HG02885 (cell line): ENCODE data around the gene MAPK4.
"Not testable (repeated sequence)": the region's sequence is repeated elsewhere in the genome, so short reads cannot be mapped to it uniquely, and the experiment has no call there.

ENCODE experiments used
- ATAC-seq: cut with Tn5 transposase; IDR thresholded peaks from one replicate; pipeline ENCODE4 v1.9.1; 2021; ENCODE audit warnings: mild to moderate bottlenecking; ENCODE audit not compliant: unreplicated experiment, poor library complexity

The MAPK4 gene

DNA sequence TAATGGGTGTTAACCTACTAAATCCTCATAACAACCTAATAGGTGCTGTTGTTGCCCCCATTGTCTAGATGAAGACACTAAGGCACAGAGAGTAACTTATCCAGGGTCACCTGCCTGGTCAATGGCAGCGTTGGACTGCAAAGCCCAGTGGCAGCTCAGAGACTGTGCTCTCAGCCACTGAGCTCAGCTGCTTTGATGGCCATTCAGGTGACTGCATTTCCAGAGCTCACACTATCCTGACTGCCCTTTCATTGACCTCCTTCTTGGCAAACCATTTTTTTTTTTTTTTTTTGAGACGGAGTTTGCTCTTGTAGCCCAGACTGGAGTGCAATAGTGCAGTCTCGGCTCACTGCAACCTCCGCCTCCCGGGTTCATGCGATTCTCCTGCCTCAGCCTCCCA is 115.2 kb downstream of the MAPK4 start:
- no peak for ATAC-seq

DNA sequence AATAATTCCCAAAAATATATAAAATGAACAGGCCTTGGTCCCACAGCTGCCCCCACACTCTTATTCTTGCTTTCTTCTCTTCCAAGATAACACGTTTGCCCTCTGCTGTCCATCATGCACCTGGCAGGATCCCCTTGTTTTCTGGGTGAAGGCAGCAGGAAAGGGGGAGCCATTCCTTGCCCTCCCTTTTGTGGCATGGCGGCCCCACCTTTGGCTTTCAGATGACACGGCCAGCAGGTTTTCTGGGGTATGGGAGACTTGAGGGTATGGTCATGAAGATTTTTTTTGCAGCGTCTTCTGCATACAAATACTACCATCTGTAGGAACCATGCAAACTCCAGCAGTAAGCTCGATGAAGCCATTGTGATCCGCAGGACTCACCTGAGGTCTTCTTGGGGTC is 118.8 kb downstream of the MAPK4 start:
- ATAC-seq = no peak

DNA sequence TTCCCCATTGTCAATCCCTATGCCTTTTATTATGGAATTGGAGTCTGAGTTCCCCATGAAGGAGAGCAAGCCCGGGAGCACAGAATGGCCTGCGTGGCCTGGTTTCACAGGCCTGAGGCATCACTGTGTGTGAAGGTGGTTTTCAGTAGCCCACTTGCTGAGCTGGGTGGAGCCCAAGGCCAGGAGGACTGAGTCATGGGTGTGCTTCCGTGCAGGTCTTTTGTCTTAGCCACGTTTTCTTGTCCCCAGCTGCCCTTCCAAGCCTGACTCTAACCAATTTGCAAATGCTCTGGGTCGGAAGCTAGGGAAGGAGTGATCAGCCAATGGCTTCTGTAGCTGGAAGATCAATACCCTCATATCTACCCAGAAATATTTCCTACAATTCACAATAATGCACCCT is 119.2 kb downstream of the MAPK4 start:
- ATAC-seq = no peak

DNA sequence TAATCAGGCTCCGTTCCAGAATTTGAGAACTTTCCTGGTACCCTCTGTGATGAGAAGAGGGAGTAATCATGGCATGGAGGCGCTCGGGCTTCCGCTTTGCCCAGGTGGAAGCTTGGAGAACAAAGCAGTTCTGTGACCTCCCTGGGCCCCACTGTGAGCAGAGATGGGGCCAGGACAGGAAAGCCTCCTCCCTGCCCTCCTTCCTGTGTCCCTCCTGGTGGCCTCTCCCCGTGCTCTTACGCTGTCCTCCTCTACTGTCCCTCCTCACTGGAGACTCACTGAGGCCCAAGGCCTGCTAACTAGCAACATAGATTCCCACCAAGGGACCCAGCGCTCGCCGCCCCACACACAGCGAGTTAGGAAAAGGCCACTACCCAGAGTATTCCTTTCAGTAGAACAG is 119.8 kb downstream of the MAPK4 start:
- ATAC-seq = no peak

DNA sequence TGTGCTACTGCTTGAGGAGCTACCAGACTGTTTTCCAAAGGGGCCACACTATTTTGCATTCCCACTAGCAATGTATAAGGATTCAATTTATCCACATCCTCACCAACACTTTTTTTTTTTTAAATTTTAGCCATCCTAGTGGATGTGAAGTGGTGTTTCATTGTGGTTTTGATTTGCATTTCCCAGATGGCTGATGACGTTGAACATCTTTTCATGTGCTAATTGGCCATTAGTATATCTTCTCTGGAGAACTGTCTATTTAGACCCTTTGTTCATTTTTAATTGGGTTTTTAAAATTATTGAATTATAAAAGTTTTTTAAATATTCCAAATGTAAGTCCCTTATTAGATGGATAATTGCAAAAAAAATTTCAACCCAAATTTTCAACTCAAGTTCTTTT is 121.1 kb downstream of the MAPK4 start:
- ATAC-seq = no peak

DNA sequence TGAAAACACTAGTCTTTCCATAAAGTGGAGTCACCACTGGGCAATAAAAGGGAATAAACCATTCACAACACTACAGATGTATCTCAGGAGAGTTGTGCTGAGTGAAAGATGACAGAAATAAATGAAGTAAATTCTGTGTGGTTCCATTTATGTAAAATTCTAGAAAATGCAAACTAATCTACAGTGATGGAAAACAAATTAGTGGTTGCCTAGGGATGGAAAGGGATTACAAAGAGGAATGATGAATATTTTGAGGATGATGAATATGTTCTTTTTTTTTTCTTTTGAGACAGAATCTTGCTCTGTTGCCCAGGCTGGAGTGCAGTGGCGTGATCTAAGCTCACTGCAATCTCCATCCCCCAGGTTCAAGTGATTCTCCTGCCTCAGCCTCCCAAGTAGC is 123.0 kb downstream of the MAPK4 start:
- no peak for ATAC-seq

DNA sequence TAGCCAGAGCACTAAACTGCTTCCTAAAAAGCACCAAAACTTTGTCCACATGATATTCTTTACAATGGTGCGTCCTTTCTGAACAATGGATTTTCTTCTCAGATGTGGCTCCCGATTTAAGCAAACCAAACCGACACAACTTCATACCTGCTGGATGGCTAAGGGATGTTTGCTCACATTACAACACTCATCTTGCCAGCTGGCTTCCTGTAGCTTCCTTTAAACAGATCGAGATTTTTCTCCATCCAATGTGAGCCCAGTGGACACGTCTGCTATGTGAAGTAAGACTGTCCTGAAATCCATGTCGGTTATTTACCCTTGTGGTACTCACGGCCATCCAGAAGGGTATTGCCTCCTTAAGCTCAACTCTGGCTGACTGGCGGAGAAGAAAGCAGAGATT is 126.5 kb downstream of the MAPK4 start:
- ATAC-seq = no peak

DNA sequence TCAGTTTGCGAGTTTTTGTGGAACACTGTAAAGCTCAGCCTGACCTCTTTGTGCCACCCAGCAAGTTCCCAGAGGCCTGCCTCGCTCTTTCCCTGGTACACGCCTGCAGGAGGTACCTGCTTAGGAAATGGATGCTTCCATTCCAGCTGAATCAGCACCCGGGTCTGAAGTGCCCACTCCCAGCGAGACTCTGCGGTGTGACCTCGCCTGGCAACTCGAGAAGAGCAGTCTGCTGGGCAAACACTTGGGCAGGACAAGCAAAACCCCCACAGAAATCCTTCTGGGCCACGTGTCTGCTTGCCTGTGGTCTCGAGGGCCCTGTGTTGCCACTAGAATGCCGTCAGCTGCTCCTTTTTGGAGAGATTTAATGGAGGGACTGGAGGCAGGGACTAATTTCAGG is 127.6 kb downstream of the MAPK4 start:
- ATAC-seq = no peak

DNA sequence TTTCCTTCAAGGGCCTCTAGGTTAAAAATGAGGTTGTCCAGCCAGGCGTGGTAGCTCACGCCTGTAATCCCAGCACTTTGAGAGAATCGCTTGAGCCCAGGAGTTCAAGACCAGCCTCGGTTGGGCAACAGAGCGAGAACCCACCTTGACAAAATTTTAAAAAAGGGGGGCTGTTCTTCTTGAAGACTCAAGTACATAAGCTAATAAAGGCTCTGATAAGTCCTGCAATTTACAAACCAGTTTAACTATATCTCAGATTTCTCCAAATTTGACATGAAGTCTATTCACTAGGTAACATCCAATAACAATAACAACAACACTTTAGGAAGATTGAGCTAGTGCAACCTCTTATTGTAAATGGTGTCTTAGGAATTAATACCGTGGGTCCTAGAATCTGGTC is 129.7 kb downstream of the MAPK4 start:
- ATAC-seq = no peak

DNA sequence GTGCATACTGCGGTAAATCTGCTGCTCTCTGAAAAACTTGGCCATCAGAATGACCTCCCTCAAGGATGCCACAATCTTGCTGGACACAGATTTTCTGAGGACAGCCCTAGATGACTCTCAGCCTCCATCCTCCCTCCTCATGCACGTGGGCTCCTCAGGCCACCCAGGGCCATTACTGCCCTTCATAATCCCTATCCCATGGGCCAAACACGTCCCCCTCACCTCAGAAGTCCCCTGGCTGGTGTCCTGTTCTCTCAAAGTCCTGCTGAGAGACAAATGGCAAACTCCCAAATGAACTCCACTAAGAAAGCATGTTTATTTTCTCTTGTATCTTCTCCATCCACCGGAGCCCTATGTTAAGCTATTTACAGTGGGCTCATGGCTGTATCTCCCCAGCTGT is 134.3 kb downstream of the MAPK4 start:
- ATAC-seq = no peak

DNA sequence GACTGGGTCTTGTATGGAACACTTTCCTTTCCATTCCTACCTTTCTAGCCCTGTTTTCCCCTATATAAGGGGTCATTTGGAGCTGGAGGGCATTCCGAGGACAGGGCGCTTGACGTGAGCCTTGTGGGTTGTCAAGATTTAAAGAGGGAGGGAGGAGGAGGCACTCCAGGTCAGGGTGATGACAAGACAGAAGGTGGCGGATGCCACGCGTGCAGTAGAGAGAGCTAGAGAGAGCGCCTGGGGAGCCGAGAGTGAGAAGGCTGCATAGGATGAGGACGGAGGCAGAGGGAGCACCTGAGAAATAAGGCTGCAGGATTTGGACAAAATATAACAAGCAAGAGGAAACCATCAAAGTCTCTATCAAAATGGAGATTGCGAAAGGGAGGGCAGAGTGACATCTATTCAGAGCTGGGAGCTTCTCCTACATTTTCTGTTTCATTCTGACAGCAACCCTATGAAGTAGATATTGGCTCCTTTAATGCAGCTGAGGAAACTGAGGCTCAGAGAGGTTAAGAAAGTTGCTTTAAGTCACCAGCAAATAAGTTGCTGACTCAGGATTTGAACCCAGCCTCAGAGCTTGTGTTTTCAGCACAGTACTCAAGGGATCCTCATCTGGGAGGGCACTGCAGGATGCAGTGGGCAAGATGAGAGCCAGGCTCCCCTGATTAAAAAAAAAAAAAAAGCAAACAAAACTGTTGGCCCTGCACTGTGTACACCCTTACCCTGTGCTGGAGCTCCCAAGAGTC is 135.7 kb downstream of the MAPK4 start:
- ATAC-seq = no peak

DNA sequence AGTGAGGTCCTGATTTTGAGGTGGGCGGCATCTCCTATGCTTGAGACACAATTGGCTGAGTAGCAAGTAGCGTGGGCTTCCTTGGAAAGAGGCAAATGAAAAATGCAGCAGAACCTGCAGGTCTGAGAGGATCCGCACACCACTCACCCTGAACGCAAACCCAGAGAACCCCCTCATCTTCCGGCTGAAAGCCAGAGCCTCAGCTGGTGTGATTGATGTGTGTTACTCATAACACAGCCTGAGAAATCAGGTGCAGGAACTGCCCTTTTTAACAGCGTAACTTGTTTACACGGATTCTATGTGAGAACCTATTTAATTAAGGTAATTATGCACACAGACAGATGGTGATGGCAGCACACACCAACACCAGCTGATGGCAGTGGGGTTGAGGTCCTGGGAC is 136.5 kb downstream of the MAPK4 start:
- no peak for ATAC-seq

DNA sequence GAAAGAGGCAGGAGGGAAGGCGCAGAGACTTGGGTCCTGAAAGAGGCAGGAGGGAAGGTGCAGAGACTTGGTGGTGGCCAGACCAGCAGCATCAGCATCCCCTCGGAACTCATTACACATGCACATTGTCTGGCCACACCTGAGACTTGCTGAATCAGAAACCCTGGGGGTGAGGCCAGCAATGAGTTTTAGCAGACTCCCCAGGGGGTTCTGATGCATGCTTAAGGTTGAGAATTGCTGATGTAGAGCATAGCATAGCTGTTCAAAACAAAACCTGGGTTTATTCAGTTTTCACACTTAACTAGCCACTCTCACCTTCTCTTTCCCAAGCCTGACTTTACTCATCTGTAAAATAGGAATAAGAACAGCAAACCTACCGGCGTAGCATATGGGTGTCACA is 137.0 kb downstream of the MAPK4 start:
- no peak for ATAC-seq

DNA sequence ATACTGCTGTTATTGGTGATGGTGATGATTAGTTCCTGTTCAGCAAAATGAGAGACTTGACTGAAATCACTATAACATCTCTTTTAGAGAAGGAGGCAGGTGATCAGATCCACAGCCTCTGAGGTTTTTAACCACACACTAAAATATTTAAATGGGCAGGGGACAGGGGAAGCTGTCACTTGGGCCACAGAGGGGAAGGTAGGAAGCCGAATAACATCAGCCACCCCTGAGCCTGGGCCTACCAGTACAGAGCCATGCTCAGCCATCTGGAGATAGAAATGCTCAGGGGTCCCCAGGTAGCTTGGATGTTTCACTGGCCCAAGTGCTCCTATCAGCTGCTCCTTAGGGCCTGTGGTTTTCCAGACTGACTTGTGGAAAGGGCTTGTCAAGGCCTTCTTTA is 137.6 kb downstream of the MAPK4 start:
- ATAC-seq = no peak

DNA sequence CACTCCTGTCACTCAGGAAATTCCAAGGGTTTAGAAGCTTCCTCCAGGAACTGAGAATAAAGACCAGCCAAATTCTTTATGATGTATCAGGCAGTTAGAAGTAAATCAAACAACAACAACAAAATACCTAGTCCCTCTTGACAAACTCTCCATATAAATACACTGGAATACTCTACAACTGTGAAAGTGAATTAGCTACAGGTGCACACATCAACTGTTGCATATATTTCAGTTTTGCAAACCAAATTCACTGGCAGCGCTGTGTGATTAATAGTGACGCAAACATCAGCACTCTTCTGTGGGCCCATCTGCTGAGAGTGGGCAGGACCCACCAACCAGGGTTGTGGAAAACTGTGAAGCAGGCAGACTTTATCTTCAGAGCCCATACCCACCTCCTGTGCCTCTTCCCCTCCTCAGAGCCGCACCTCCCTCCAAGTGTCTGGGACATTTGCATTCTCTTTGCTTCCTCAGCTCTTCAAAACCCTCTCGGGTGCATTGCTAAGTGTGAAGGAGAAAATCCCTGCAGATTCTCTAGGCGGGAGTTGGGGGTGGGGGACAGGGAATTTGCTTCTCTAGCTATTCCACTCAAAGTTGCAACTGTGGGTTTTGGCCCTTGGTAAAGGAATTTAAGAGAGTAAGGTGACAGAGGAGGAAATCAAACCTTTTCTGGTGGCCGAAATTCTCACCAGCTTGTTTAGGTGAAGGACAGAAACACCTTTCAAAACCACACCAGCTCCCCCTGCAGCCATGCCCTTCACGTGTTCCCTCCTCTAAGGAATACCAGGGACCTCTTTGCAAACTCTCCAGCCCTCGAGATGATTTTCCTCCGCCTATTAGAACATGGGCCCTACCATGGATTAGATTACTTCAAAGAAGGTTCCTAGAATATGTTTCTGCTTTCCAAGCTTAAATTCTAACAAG is 140.6 kb downstream of the MAPK4 start:
- ATAC-seq = no peak

DNA sequence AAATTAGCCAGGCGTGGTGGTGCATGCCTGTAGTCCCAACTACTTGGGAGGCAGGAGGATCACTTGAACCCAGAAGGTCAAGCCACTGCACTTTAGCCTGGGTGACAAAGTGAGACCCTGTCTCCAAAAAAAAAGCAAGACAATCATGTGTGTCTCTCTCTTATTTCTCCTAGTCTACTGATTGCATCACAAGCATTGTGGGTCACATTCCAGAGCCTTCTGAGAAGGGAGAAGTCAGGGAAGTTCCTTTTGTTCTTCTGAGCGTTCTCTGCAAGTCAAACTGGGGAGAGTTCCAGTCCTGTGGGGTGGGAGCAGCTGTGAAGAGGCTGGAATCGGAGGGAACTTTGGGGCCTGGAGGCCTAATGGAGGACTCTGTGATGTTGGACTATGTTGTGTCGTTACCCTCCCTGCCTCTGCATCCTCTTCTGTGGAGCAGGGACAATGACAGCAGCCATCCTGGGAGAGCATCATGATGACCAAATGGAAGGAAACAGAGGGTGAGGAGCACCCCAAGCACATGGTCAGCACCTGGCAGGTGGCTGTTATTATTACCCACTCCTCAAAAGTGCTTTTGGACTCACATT is 144.6 kb downstream of the MAPK4 start:
- ATAC-seq = no peak

DNA sequence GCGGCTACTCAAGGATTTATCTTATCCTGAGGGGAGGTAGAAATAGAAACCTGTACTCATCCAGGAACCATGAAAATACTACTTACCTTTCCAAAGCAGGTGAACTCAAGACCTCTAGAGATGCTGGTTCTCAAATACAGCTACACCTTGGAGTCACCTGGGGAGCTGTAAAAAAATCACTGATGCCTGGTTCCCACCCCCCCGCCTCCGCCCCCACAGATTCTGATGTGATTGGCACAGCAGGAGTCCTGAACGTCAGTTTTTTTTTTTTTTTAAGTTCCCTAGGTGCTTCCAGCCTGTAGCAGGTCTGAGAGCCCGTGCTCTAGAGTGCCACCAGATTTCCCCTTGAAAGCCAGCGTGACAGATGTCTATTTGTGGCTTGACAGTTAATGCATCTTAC is 146.3 kb downstream of the MAPK4 start:
- ATAC-seq = no peak

DNA sequence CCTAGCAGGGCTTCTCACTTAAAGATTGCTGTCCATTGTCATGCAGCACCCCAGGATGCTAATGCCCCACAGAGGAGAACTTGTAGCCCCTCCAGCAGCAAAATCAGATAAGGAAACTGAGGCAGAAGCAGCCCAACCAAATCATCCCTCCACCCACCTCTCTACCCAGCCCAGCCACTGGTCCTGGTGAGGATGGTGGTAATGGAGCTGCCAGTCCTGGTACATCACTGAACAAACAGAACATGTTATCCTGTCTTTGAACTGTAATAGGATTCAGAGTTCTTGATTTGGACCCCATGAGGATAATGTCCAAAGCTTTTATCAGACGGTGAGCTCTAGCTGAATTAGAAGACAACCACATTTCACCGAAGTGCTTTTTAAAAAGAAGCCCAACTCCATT is 146.8 kb downstream of the MAPK4 start:
- ATAC-seq = no peak

DNA sequence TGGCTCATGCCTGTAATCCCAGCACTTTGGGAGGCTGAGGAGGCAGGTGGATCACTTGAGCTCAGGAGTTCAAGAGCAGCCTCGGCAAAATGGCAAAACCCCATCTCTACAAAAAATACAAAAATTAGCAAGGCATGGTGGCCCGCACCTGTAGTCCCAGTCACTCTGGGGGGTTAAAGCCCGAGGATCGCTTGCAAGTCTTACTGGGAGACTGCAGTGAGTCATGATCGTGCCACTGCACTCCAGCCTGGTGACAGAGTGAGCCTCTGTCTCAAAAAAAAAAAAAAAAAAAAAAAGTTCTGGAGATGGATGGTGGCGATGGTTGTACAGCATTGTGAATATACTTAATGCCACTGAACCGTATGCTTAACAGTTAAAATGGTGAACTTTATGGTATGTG is 147.4 kb downstream of the MAPK4 start:
- ATAC-seq = not testable (repeated sequence)

DNA sequence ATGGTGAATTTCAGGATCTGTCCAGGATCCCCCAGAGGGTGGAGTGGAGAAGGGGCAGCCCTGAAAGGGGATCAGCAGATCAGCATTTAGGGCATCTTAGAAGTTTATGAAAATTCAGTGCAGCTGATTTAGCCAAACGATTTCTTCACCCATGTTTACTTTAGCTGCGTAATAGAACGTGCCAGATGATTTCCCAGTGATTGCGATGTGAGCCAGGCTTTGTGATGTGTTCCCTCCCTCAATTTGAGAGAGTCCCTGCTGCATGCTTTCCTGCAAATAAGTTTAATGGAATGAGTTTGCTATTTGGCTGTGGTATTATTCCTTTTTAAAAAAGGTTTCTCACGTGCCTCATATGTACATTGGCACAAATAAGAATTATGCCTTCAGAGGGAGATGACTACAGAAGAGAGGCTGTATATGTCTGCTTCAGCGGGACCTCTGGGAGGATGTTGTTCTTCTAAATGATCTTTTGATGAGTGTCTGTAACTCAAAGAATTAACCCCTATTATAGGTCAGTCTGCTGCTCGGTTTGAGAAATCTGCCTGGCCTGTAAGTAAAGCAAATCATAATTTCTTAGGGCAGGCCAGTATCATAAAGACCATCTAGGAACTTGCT is 148.1 kb downstream of the MAPK4 start:
- no peak for ATAC-seq

DNA sequence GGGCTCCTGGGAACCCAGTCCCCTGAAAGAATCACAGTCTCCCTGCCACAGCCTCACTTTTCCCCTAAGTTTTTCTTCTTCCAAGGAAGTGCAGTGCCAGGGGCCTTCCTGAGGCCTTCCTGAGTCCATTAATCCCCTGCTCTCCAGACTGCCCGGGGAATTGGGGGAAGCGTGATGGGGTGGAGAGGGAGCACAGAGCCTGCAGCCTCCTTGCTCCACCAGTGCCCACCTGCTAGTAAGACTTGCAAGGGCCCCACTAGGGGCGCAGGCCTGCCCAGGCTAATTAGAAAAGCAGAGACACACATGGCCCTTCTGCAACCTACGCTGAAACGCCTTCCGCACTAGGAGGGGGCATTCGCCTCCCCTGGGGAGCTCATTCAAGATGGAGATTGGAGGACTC is 149.3 kb downstream of the MAPK4 start:
- ATAC-seq = no peak
